H1 (cell line): Measurements from ENCODE around the gene HOXB8. TPM values are rescaled to one million over a fixed set of nuclear protein-coding genes. Genes with fewer than 3 reads are reported as not detected.

ENCODE experiments used
- CTCF ChIA-PET: fragments of 300-600 bp; sonication (Branson Sonifier 250); formaldehyde crosslinking; loops from one replicate; lab custom pipeline; 2021; ENCODE audit not compliant: partially characterized antibody; lab: Charles Lee
- POLR2A ChIA-PET: fragments of 300-600 bp; sonication (Branson Sonifier 250); formaldehyde crosslinking; loops from one replicate; lab custom pipeline; 2021; ENCODE audit warnings: inconsistent platforms; ENCODE audit not compliant: partially characterized antibody; lab: Charles Lee
- DNase-seq, 2 experiments: peaks; one replicate each; pipeline versions ENCODE4 v3.0.0 to v3.0.0-alpha.2; 2010 to 2022; ENCODE audit warnings: low spot score in 2 of 2, low read depth in 1 of 2, mixed read lengths in 1 of 2
- FAIRE-seq: peaks from 2 replicates; lab custom pipeline; 2011; peaks lifted over from hg19 to GRCh38; lab: Jason Lieb, UNC
- H2AFZ ChIP-seq: 2 replicates; pipeline ENCODE4 v1.8.1; 2012; ENCODE audit warnings: low read length, inconsistent platforms
- H2AK5ac ChIP-seq: 2 replicates; pipeline ENCODE4 v1.6.1; 2013; ENCODE audit warnings: low read depth, low read length
- H2BK120ac ChIP-seq: replicated peaks from 2 replicates; pipeline ENCODE3; 2013; ENCODE audit warnings: low read depth, low read length, inconsistent platforms
- H2BK12ac ChIP-seq: 2 replicates; pipeline ENCODE4 v1.6.1; 2013; ENCODE audit warnings: low read depth, low read length
- H2BK15ac ChIP-seq: 2 replicates; pipeline ENCODE4 v1.6.1; 2013; ENCODE audit warnings: low read length
- H2BK20ac ChIP-seq: 2 replicates; pipeline ENCODE4 v1.6.1; 2013; ENCODE audit warnings: low read length
- H2BK5ac ChIP-seq: 2 replicates; pipeline ENCODE4 v1.6.1; 2013; ENCODE audit warnings: low read depth, low read length
- H3K14ac ChIP-seq: 2 replicates; pipeline ENCODE4 v1.6.1; 2013; ENCODE audit warnings: inconsistent platforms; ENCODE audit not compliant: insufficient read length
- H3K18ac ChIP-seq: 2 replicates; pipeline ENCODE4 v1.6.1; 2013; ENCODE audit warnings: low read length; ENCODE audit errors: extremely low read depth
- H3K23ac ChIP-seq: 2 replicates; pipeline ENCODE4 v1.6.1; 2013; ENCODE audit warnings: inconsistent platforms; ENCODE audit not compliant: insufficient read length
- H3K23me2 ChIP-seq: 2 replicates; pipeline ENCODE4 v1.6.1; 2013; ENCODE audit warnings: low read depth, low read length
- H3K27ac ChIP-seq: 2 replicates; pipeline ENCODE4 v1.6.1; 2011; ENCODE audit warnings: low read depth, low read length, inconsistent platforms
- H3K27me3 ChIP-seq, 4 experiments: replicated peaks in 1 of 4; 1 replicate in 1 of 4; 2 replicates in 3 of 4; pipeline versions ENCODE4 v1.6.1 to v1.8.1; 2011 to 2013; ENCODE audit warnings: low read length in 3 of 4, mild to moderate bottlenecking in 3 of 4, inconsistent platforms in 2 of 4, mixed read lengths in 2 of 4, moderate library complexity in 1 of 4; ENCODE audit not compliant: control insufficient read depth in 3 of 4, insufficient read depth in 3 of 4; ENCODE audit errors: extremely low read depth in 1 of 4
- H3K36me3 ChIP-seq, 4 experiments: 2 replicates each; pipeline versions ENCODE4 v1.6.1 to v1.8.1; 2011 to 2013; ENCODE audit warnings: mild to moderate bottlenecking in 4 of 4, low read length in 3 of 4, moderate library complexity in 2 of 4, control low read depth in 1 of 4, inconsistent platforms in 1 of 4; ENCODE audit not compliant: insufficient read depth in 4 of 4, control insufficient read depth in 2 of 4
- H3K4ac ChIP-seq: replicated peaks from 2 replicates; pipeline ENCODE3; 2013; ENCODE audit warnings: low read length, low read depth, mixed read lengths, inconsistent platforms; ENCODE audit not compliant: insufficient read length
- H3K4me1 ChIP-seq, 4 experiments: replicated peaks in 1 of 4; 1 replicate in 1 of 4; 2 replicates in 3 of 4; pipeline versions ENCODE4 v1.6.1 to v1.8.1; 2011 to 2013; ENCODE audit warnings: low read length in 3 of 4, inconsistent platforms in 2 of 4, mixed read lengths in 1 of 4; ENCODE audit not compliant: insufficient read depth in 4 of 4, control insufficient read depth in 3 of 4
- H3K4me2 ChIP-seq, 2 experiments: 2 replicates each; pipeline versions ENCODE4 v1.6.1 to v1.8.1; 2011 to 2013; ENCODE audit warnings: low read depth in 2 of 2, low read length in 2 of 2, control low read depth in 1 of 2, inconsistent platforms in 1 of 2, mild to moderate bottlenecking in 1 of 2; ENCODE audit not compliant: insufficient read depth in 1 of 2
- H3K4me3 ChIP-seq, 4 experiments: fragments of 200-600, 300-600 bp in 1 of 4; sonication (generic), shearing (Covaris generic), sonication (Bioruptor Twin) in 1 of 4; 2 replicates each; pipeline versions ENCODE4 v1.5.1 to v1.8.1; 2011 to 2016; ENCODE audit warnings: low read length in 4 of 4, low read depth in 3 of 4, control low read depth in 2 of 4, inconsistent platforms in 2 of 4, mild to moderate bottlenecking in 2 of 4, mixed read lengths in 1 of 4, moderate library complexity in 1 of 4; ENCODE audit not compliant: insufficient read depth in 2 of 4; ENCODE audit errors: extremely low read depth in 1 of 4
- H3K56ac ChIP-seq: replicated peaks from 2 replicates; pipeline ENCODE3; 2013; ENCODE audit warnings: low read depth, mild to moderate bottlenecking, mixed read lengths, low read length, inconsistent platforms; ENCODE audit not compliant: insufficient read length
- H3K79me1 ChIP-seq: 2 replicates; pipeline ENCODE4 v1.6.1; 2013; ENCODE audit warnings: low read depth, low read length, control low read depth
- H3K79me2 ChIP-seq, 2 experiments: 2 replicates each; pipeline versions ENCODE4 v1.6.1 to v1.8.1; 2012 to 2013; ENCODE audit warnings: low read length in 2 of 2, mild to moderate bottlenecking in 2 of 2, inconsistent platforms in 1 of 2; ENCODE audit not compliant: insufficient read depth in 2 of 2, control insufficient read depth in 1 of 2
- H3K9ac ChIP-seq, 4 experiments: replicated peaks in 1 of 4; 1 replicate in 1 of 4; 2 replicates in 3 of 4; pipeline versions ENCODE4 v1.6.1 to v1.8.1; 2011 to 2013; ENCODE audit warnings: low read depth in 3 of 4, low read length in 3 of 4, control low read depth in 2 of 4, mild to moderate bottlenecking in 2 of 4, moderate library complexity in 2 of 4, inconsistent platforms in 1 of 4; ENCODE audit errors: extremely low read depth in 1 of 4
- H3K9me3 ChIP-seq, 2 experiments: 2 replicates each; pipeline versions ENCODE4 v1.6.1 to v1.8.1; 2012 to 2013; ENCODE audit warnings: mild to moderate bottlenecking in 2 of 2, moderate library complexity in 2 of 2, control low read depth in 1 of 2, inconsistent platforms in 1 of 2, low read depth in 1 of 2, low read length in 1 of 2, mixed read lengths in 1 of 2; ENCODE audit not compliant: insufficient read depth in 2 of 2
- H4K20me1 ChIP-seq, 2 experiments: replicated peaks in 1 of 2; 2 replicates each; pipeline versions ENCODE3 to v1.8.1; 2011 to 2013; ENCODE audit warnings: inconsistent platforms in 2 of 2, low read length in 2 of 2, mild to moderate bottlenecking in 1 of 2; ENCODE audit not compliant: insufficient read depth in 2 of 2, control insufficient read depth in 1 of 2
- H4K5ac ChIP-seq: 2 replicates; pipeline ENCODE4 v1.6.1; 2013; ENCODE audit warnings: low read length, low read depth, mixed read lengths, inconsistent platforms; ENCODE audit not compliant: insufficient read length
- H4K8ac ChIP-seq: 2 replicates; pipeline ENCODE4 v1.8.0; 2013; ENCODE audit warnings: mild to moderate bottlenecking, moderate library complexity, low read length, inconsistent platforms; ENCODE audit not compliant: insufficient read depth; ENCODE audit errors: extremely low read depth
- H4K91ac ChIP-seq: replicated peaks from 2 replicates; pipeline ENCODE3; 2013; ENCODE audit warnings: low read length, mixed read lengths, inconsistent platforms; ENCODE audit not compliant: insufficient read length
- CBX8 ChIP-seq: fragments of 300-800, 300-1000 bp; sonication (generic); IDR thresholded peaks from 2 replicates; pipeline ENCODE4 v1.7.1; 2016; ENCODE audit warnings: low read depth, low read length, borderline replicate concordance
- GTF2F1 ChIP-seq: IDR thresholded peaks from 2 replicates; pipeline ENCODE4 v1.6.1; 2012; ENCODE audit warnings: low read depth, low read length, improper control_type of control experiment, borderline replicate concordance
- HDAC2 ChIP-seq, 2 experiments: fragments of 300-600 bp in 1 of 2; sonication (generic) in 1 of 2; IDR thresholded peaks; 2 replicates each; pipeline ENCODE4 v1.6.1; 2011 to 2012; ENCODE audit warnings: low read depth in 2 of 2, low read length in 2 of 2, mild to moderate bottlenecking in 2 of 2, moderate library complexity in 2 of 2, borderline replicate concordance in 1 of 2, inconsistent platforms in 1 of 2
- RNF2 ChIP-seq: fragments of 200-900, 300-1000 bp; sonication (generic); IDR thresholded peaks from 2 replicates; pipeline ENCODE4 v1.7.1; 2016; ENCODE audit warnings: borderline replicate concordance, low read depth, mild to moderate bottlenecking, antibody characterized with exemption, low read length; ENCODE audit not compliant: poor library complexity, severe bottlenecking; ENCODE audit errors: missing control alignments
- WGBS, 2 experiments: shearing (Covaris generic) in 1 of 2; methylation state at CpG; one replicate each; pipeline versions ENCODE4 v1.1.6 to v1.1.7; 2013 to 2015; ENCODE audit warnings: low lambda C conversion rate in 2 of 2, mixed read lengths in 2 of 2, inconsistent platforms in 1 of 2, low coverage in 1 of 2, missing lambda C conversion rate in 1 of 2; ENCODE audit not compliant: insufficient replicate concordance in 2 of 2, insufficient coverage in 1 of 2, insufficient read length in 1 of 2; ENCODE audit errors: extremely low coverage in 1 of 2, missing lambda C conversion rate in 1 of 2; 5-methylcytosine and 5-hydroxymethylcytosine counted together
- polyA plus RNA-seq, 7 experiments: library from polyadenylated mRNA; depleted of rRNA in 3 of 7; stranded (reverse) in 5 of 7; unstranded in 2 of 7; fragments of >200 nt in 5 of 7; fragments of 200-250 nt in 2 of 7; gene quantifications; 1 replicate in 5 of 7; 2 replicates in 1 of 7; 4 replicates in 1 of 7; pipeline versions ENCODE4 v1.2.1 to v1.2.3, GENCODE V29; 2011 to 2013; ENCODE audit warnings: missing spikeins in 2 of 7, mixed read lengths in 2 of 7
- total RNA-seq: library from RNA; stranded (reverse); fragmentation: NEBNext Ultra II Directional; extraction: Animal tissue kit (Norgen Biotek cat#: 25700); gene quantifications from 2 replicates; pipeline ENCODE4 v1.2.1, GENCODE V29; 2021

The HOXB8 gene
- total and polyA plus RNA-seq, 2 of the 8 experiments (the other 6 are each of a cell fraction or from before 2014, with no cell fraction given) = not detected

DNA sequence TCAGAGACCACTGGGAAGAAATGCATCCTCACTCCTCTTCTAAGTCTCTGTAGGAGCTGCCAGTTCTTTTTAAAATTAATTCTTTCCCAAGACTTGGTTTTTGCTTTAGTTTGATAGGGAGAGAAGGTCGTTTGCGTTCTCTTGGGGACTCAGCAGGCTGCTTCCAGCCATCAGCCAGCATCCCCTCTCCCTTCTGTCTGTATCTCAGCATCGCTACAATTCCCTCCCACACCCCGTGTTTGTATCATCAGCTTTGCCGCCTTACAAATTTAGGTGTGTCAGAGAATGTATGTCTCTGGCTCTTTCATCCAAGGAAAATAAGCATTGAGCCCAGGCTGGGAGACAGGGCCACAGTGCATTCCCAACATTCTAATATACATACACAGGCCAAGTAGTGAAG lies 15.7 kb downstream of the HOXB8 start:
- ChIA-PET CTCF (interaction anchor here (1.0 to 2.1 kb wide), 5 partner anchors 11 to 70 kb away, joined by 3 to 8 read pairs (median 5); no protein-coding TSS in a partner anchor), POLR2A (interaction anchor here (1.4 kb wide), 1 partner anchor 12 kb away, joined by 4 read pairs; no protein-coding TSS in a partner anchor)
- H3K9ac ChIP-seq = no peak overlapping the region
- peaks cover 99 to 100% (median 100%) of the 10 kb centered on the region in 4 experiments for H3K27me3 ChIP-seq
- H3K4ac ChIP-seq = no peak overlapping the region
- H3K14ac ChIP-seq = no peak overlapping the region
- TF ChIP-seq HDAC2 (IDR thresholded peaks at IDR 0.05; ENCODE audit: borderline replicate concordance in 1 of 2, low read depth in 2 of 2, low read length in 2 of 2) (no peak), GTF2F1 (no peak), CBX8 (peak; percentile 28; the same call in 1 of the 2 replicates), RNF2 (peak; percentile 55)
- H2AK5ac ChIP-seq = peak overlapping the region; percentile 8; the same call in 1 of the 2 replicates
- H3K27ac ChIP-seq = no peak overlapping the region
- no peak overlapping the region for H2BK5ac ChIP-seq
- H2BK15ac ChIP-seq = no peak overlapping the region
- no peak overlapping the region for H2AFZ ChIP-seq
- no peak overlapping the region for H3K56ac ChIP-seq
- peaks cover 0 to 8% (median 4%) of the 10 kb centered on the region in 4 experiments; a peak in 4 of 7 replicates for H3K4me1 ChIP-seq
- H3K36me3 ChIP-seq = peaks cover 0 to 3% (median 0%) of the 10 kb centered on the region in 4 experiments; a peak in 1 of 8 replicates
- no peak overlapping the region for H4K8ac ChIP-seq
- H3K79me1 ChIP-seq = no peaks in the 10 kb centered on the region
- FAIRE-seq = no peak
- no peaks in the 10 kb centered on the region for H3K9me3 ChIP-seq
- H3K79me2 ChIP-seq = no peaks in the 10 kb centered on the region
- no peak overlapping the region for H2BK12ac ChIP-seq
- no peak overlapping the region for H3K4me2 ChIP-seq
- no peak for DNase-seq
- H2BK20ac ChIP-seq = no peak overlapping the region
- H4K91ac ChIP-seq = no peak overlapping the region
- WGBS, 2 experiments = 30% methylated on average over 5 of the region's 5 CpGs; no CpG with 5 or more reads in 1 of the 2 experiments
- H3K4me3 ChIP-seq = no peak overlapping the region
- H3K23ac ChIP-seq = no peak overlapping the region
- H2BK120ac ChIP-seq = no peak overlapping the region
- H4K20me1 ChIP-seq = peaks cover 38 to 59% of the 10 kb centered on the region in 2 experiments
- no peak overlapping the region for H3K18ac ChIP-seq
- H3K23me2 ChIP-seq = no peaks in the 10 kb centered on the region; the same call in 1 of the 2 replicates
- no peak overlapping the region for H4K5ac ChIP-seq
